HUES64 (cell line): ENCODE data around the gene MAOA. TPM values are rescaled to one million over a fixed set of nuclear protein-coding genes. Genes with fewer than 3 reads are reported as not detected.
"Not testable (repeated sequence)": the region's sequence is repeated elsewhere in the genome, so short reads cannot be mapped to it uniquely, and the experiment has no call there.

Source experiments
- H3K27ac ChIP-seq: 2 replicates; pipeline ENCODE4 v1.7.0; 2013; ENCODE audit warnings: low read depth, low read length, inconsistent platforms
- H3K27me3 ChIP-seq: 2 replicates; pipeline ENCODE4 v1.6.1; 2013; ENCODE audit warnings: mild to moderate bottlenecking, low read length; ENCODE audit not compliant: insufficient read depth
- H3K36me3 ChIP-seq: 2 replicates; pipeline ENCODE4 v1.6.1; 2013; ENCODE audit warnings: mild to moderate bottlenecking, low read length; ENCODE audit not compliant: insufficient read depth
- H3K4me1 ChIP-seq: 2 replicates; pipeline ENCODE4 v1.6.1; 2013; ENCODE audit warnings: mild to moderate bottlenecking, low read length, moderate library complexity; ENCODE audit not compliant: insufficient read depth
- H3K4me3 ChIP-seq: 2 replicates; pipeline ENCODE4 v1.5.1; 2013; ENCODE audit warnings: mild to moderate bottlenecking, low read length, moderate library complexity
- H3K9ac ChIP-seq: 2 replicates; pipeline ENCODE4 v1.6.1; 2013; ENCODE audit warnings: mild to moderate bottlenecking, low read depth, low read length
- H3K9me3 ChIP-seq: 2 replicates; pipeline ENCODE4 v1.6.1; 2013; ENCODE audit warnings: low read depth, low read length; ENCODE audit not compliant: insufficient read depth
- WGBS: fragments of 150-250, 120-280 bp; methylation state at CpG from one replicate; pipeline ENCODE4 v1.1.7; 2013; ENCODE audit warnings: missing lambda C conversion rate; 5-methylcytosine and 5-hydroxymethylcytosine counted together
- polyA plus RNA-seq, 2 experiments: library from polyadenylated mRNA; stranded (reverse); fragments of 50-300 nt; gene quantifications; one replicate each; pipeline ENCODE4 v1.2.3, GENCODE V29; 2013

MAOA gene
- 2.5 TPM for polyA plus RNA-seq (2013, experiment 1 of 2)
- polyA plus RNA-seq (2013, experiment 2 of 2): 4.5 TPM

- Histone ChIP-seq H3K36me3 (no peaks in the 10 kb centered on the region), H3K27me3 (peaks cover 12% of the 10 kb centered on the region), H3K9ac (no peak within 1 kb of the TSS), H3K4me1 (no peaks in the 10 kb centered on the region), H3K9me3 (no peaks in the 10 kb centered on the region), H3K4me3 (peak within 1 kb of the TSS; percentile 74), H3K27ac (no peak within 1 kb of the TSS)
- WGBS: 2% methylated on average over 28 of the region's 29 CpGs
Measured at GRCh38 chrX:43656005-43656494, at the start of gene MAOA. TSS of gene MAOA (plus strand) at chrX:43656299. CDS start at chrX:43656342, 43 bp downstream.

GRCh38 chrX:43612400-43612799, 43.7 kb upstream of the MAOA start:
- no peaks in the 10 kb centered on the region for H3K9me3 ChIP-seq
- H3K9ac ChIP-seq: no peak overlapping the region
- no peaks in the 10 kb centered on the region for H3K36me3 ChIP-seq
- H3K27ac ChIP-seq: no peak overlapping the region
- H3K4me1 ChIP-seq: peaks cover 11% of the 10 kb centered on the region; the same call in 1 of the 2 replicates
- H3K4me3 ChIP-seq: no peak overlapping the region
- H3K27me3 ChIP-seq: no peaks in the 10 kb centered on the region

- H3K36me3 ChIP-seq: no peaks in the 10 kb centered on the region
- 76% methylated on average over 5 of the region's 5 CpGs for WGBS
- H3K9ac ChIP-seq: no peak overlapping the region
- H3K4me3 ChIP-seq: no peak overlapping the region
- peaks cover 28% of the 10 kb centered on the region for H3K4me1 ChIP-seq
- no peaks in the 10 kb centered on the region for H3K9me3 ChIP-seq
- no peak overlapping the region for H3K27ac ChIP-seq
- H3K27me3 ChIP-seq: no peaks in the 10 kb centered on the region
Measured at GRCh38 chrX:43615660-43616059, 40.4 kb upstream of the MAOA start.

- H3K9me3 ChIP-seq: no peaks in the 10 kb centered on the region
- H3K27ac ChIP-seq: peak overlapping the region; percentile 94
- peaks cover 32% of the 10 kb centered on the region for H3K4me1 ChIP-seq
- peak overlapping the region; percentile 35; the same call in 1 of the 2 replicates for H3K4me3 ChIP-seq
- no peaks in the 10 kb centered on the region for H3K36me3 ChIP-seq
- no peaks in the 10 kb centered on the region for H3K27me3 ChIP-seq
- 0% methylated on average over 2 of the region's 3 CpGs for WGBS
- H3K9ac ChIP-seq: peak overlapping the region; percentile 53; the same call in 1 of the 2 replicates
Measured at GRCh38 chrX:43618366-43619205, 37.5 kb upstream of the MAOA start.

- H3K9me3 ChIP-seq, H3K9ac ChIP-seq, H3K27me3 ChIP-seq, H3K4me3 ChIP-seq, H3K36me3 ChIP-seq: not testable (repeated sequence)
- WGBS: 89% methylated on average over 1 of the region's 2 CpGs
- peak overlapping the region; percentile 23 for H3K27ac ChIP-seq
- peaks cover 32% of the 10 kb centered on the region for H3K4me1 ChIP-seq
Measured at GRCh38 chrX:43619861-43620260, 36.2 kb upstream of the MAOA start.

- H3K9ac ChIP-seq: no peak overlapping the region
- no peaks in the 10 kb centered on the region for H3K36me3 ChIP-seq
- H3K27ac ChIP-seq: no peak overlapping the region
- H3K9me3 ChIP-seq: no peaks in the 10 kb centered on the region
- no peak overlapping the region for H3K4me3 ChIP-seq
- H3K27me3 ChIP-seq: no peaks in the 10 kb centered on the region; the same call in 1 of the 2 replicates
- no peaks in the 10 kb centered on the region for H3K4me1 ChIP-seq
Measured at GRCh38 chrX:43627147-43627546, 29.0 kb upstream of the MAOA start.

GRCh38 chrX:43627669-43628068, 28.4 kb upstream of the MAOA start:
- 100% methylated on average over 1 of the region's 1 CpG for WGBS
- Histone ChIP-seq H3K9ac (no peak overlapping the region), H3K4me3 (no peak overlapping the region), H3K27me3 (no peaks in the 10 kb centered on the region; the same call in 1 of the 2 replicates), H3K36me3 (no peaks in the 10 kb centered on the region), H3K27ac (no peak overlapping the region), H3K9me3 (no peaks in the 10 kb centered on the region), H3K4me1 (no peaks in the 10 kb centered on the region)

GRCh38 chrX:43629229-43629628, 26.9 kb upstream of the MAOA start:
- peaks cover 2% of the 10 kb centered on the region; the same call in 1 of the 2 replicates for H3K27me3 ChIP-seq
- no peaks in the 10 kb centered on the region for H3K4me1 ChIP-seq
- 100% methylated on average over 1 of the region's 1 CpG for WGBS

GRCh38 chrX:43631841-43632240, 24.3 kb upstream of the MAOA start:
- Histone ChIP-seq H3K4me1 (no peaks in the 10 kb centered on the region), H3K9me3 (no peaks in the 10 kb centered on the region), H3K36me3 (no peaks in the 10 kb centered on the region), H3K27me3 (peaks cover 4% of the 10 kb centered on the region; the same call in 1 of the 2 replicates), H3K4me3 (no peak overlapping the region), H3K27ac (no peak overlapping the region), H3K9ac (no peak overlapping the region)
- 89% methylated on average over 1 of the region's 1 CpG for WGBS

More at GRCh38 chrX:43629229-43629628, 26.9 kb upstream of the MAOA start:
- H3K9me3 ChIP-seq: no peaks in the 10 kb centered on the region
- no peak overlapping the region for H3K9ac ChIP-seq
- H3K36me3 ChIP-seq: no peaks in the 10 kb centered on the region
- H3K4me3 ChIP-seq: no peak overlapping the region
- H3K27ac ChIP-seq: no peak overlapping the region

- Histone ChIP-seq H3K4me1 (no peaks in the 10 kb centered on the region), H3K36me3 (no peaks in the 10 kb centered on the region), H3K27me3 (peaks cover 4% of the 10 kb centered on the region; the same call in 1 of the 2 replicates), H3K27ac (no peak overlapping the region), H3K9me3 (no peaks in the 10 kb centered on the region), H3K9ac (no peak overlapping the region), H3K4me3 (no peak overlapping the region)
- WGBS: 92% methylated on average over 1 of the region's 1 CpG
Measured at GRCh38 chrX:43633081-43633480, 23.0 kb upstream of the MAOA start.

- no peaks in the 10 kb centered on the region for H3K9me3 ChIP-seq
- H3K36me3 ChIP-seq: no peaks in the 10 kb centered on the region
- no peak overlapping the region for H3K9ac ChIP-seq
- H3K4me1 ChIP-seq: no peaks in the 10 kb centered on the region
- H3K27me3 ChIP-seq: peaks cover 4% of the 10 kb centered on the region; the same call in 1 of the 2 replicates
- WGBS: 100% methylated on average over 1 of the region's 3 CpGs
- H3K4me3 ChIP-seq: no peak overlapping the region
- H3K27ac ChIP-seq: no peak overlapping the region
Measured at GRCh38 chrX:43633757-43634156, 22.3 kb upstream of the MAOA start.
